GM18951 (cell line): ENCODE measurements around the gene C9orf40.

Experiments
- POLR2A ChIP-seq: IDR thresholded peaks from 4 replicates; pipeline ENCODE4 v1.6.1; 2011; ENCODE audit warnings: mild to moderate bottlenecking; ENCODE audit not compliant: insufficient read length, insufficient read depth; ENCODE audit errors: extremely low read depth
- in situ Hi-C: fragments of 300-500 bp; cut with MboI; formaldehyde crosslinking; loops from one replicate; pipeline ENCODE4 v1.12.0; 2022; ENCODE audit warnings: low sequenced_read_pairs, mixed read lengths, inconsistent platforms; ENCODE audit not compliant: unreplicated experiment

The C9orf40 gene

GRCh38 chr9:74908665-74909064, 44.0 kb downstream of the C9orf40 start:
- in situ Hi-C loops = no loop called here
- no peak for TF ChIP-seq POLR2A

- no peak for TF ChIP-seq POLR2A
- in situ Hi-C loops = no loop called here
Observed at GRCh38 chr9:74907085-74907484, 45.6 kb downstream of the C9orf40 start.

- in situ Hi-C loops = no loop called here
- TF ChIP-seq POLR2A = no peak
Observed at GRCh38 chr9:74901001-74901400, 51.7 kb downstream of the C9orf40 start.
